Measurements from ENCODE around the gene WNT16.

DNA sequence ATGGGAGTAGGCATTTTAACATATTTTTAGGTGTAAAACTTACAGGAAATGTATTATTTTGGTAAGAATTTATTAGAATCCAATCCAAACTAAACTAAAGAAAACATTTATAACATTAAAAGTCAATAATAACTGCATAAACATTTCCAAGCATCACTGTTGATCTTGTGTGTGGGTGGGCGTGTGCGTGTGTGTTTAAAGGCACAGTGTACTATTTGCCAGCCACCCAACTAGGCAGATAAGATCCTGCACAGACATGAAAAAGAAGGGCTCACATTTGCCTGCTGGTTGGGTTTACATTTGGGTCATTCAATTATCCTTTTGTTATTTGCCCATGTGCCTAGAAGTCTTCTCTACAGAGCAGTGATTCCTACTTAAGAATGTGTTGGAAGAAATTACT, 31.0 kb upstream of the WNT16 start:
- TF ChIP-seq, protein P1, sequence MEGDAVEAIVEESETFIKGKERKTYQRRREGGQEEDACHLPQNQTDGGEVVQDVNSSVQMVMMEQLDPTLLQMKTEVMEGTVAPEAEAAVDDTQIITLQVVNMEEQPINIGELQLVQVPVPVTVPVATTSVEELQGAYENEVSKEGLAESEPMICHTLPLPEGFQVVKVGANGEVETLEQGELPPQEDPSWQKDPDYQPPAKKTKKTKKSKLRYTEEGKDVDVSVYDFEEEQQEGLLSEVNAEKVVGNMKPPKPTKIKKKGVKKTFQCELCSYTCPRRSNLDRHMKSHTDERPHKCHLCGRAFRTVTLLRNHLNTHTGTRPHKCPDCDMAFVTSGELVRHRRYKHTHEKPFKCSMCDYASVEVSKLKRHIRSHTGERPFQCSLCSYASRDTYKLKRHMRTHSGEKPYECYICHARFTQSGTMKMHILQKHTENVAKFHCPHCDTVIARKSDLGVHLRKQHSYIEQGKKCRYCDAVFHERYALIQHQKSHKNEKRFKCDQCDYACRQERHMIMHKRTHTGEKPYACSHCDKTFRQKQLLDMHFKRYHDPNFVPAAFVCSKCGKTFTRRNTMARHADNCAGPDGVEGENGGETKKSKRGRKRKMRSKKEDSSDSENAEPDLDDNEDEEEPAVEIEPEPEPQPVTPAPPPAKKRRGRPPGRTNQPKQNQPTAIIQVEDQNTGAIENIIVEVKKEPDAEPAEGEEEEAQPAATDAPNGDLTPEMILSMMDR (IDR thresholded peaks at IDR 0.05): no peak
- no peak for TF ChIP-seq POLR2A (IDR thresholded peaks at IDR 0.05)
